ENCODE data around the gene B4GALT6.

The B4GALT6 gene

GRCh38 chr18:31680831-31681568 lies 3.4 kb downstream of the B4GALT6 start:
- no peaks in the 10 kb centered on the region for H3K27me3 ChIP-seq (ENCODE audit: insufficient read depth, low read depth, severe bottlenecking)
- no peak for DNase-seq
- H3K4me3 ChIP-seq (ENCODE audit: low read depth, low read length), result no peak overlapping the region
- TF ChIP-seq CTCF (IDR thresholded peaks at IDR 0.05; ENCODE audit: low read depth, low read length), result peak; percentile 36; the same call in 1 of the 2 replicates
- H3K9me3 ChIP-seq (ENCODE audit: severe bottlenecking), result no peaks in the 10 kb centered on the region
- no peaks in the 10 kb centered on the region for H3K36me3 ChIP-seq
- H3K27ac ChIP-seq, result no peak overlapping the region

- H3K27me3 ChIP-seq (ENCODE audit: insufficient read depth, low read depth, severe bottlenecking), result no peaks in the 10 kb centered on the region
- no peak overlapping the region for H3K4me3 ChIP-seq (ENCODE audit: low read depth, low read length)
- DNase-seq, result no peak
- no peaks in the 10 kb centered on the region for H3K9me3 ChIP-seq (ENCODE audit: severe bottlenecking)
- H3K36me3 ChIP-seq, result no peaks in the 10 kb centered on the region
- H3K27ac ChIP-seq, result no peak overlapping the region
- no peak for TF ChIP-seq CTCF (IDR thresholded peaks at IDR 0.05; ENCODE audit: low read depth, low read length)
Observed at GRCh38 chr18:31680433-31680811, 4.0 kb downstream of the B4GALT6 start.

GRCh38 chr18:31679791-31680432 lies 4.5 kb downstream of the B4GALT6 start:
- Histone ChIP-seq H3K9me3 (ENCODE audit: severe bottlenecking) (no peaks in the 10 kb centered on the region), H3K27me3 (ENCODE audit: insufficient read depth, low read depth, severe bottlenecking) (no peaks in the 10 kb centered on the region), H3K27ac (no peak overlapping the region), H3K36me3 (no peaks in the 10 kb centered on the region), H3K4me3 (ENCODE audit: low read depth, low read length) (no peak overlapping the region)
- DNase-seq, result no peak
- TF ChIP-seq CTCF (IDR thresholded peaks at IDR 0.05; ENCODE audit: low read depth, low read length), result no peak

- TF ChIP-seq CTCF (IDR thresholded peaks at IDR 0.05; ENCODE audit: low read depth, low read length), result no peak
- Histone ChIP-seq H3K4me3 (ENCODE audit: low read depth, low read length) (no peak overlapping the region), H3K9me3 (ENCODE audit: severe bottlenecking) (no peaks in the 10 kb centered on the region), H3K36me3 (no peaks in the 10 kb centered on the region), H3K27ac (no peak overlapping the region), H3K27me3 (ENCODE audit: insufficient read depth, low read depth, severe bottlenecking) (no peaks in the 10 kb centered on the region)
- no peak for DNase-seq
Observed at GRCh38 chr18:31679133-31679742, 5.1 kb downstream of the B4GALT6 start.

- DNase-seq, result no peak
- Histone ChIP-seq H3K9me3 (ENCODE audit: severe bottlenecking) (no peaks in the 10 kb centered on the region), H3K36me3 (no peaks in the 10 kb centered on the region), H3K27me3 (ENCODE audit: insufficient read depth, low read depth, severe bottlenecking) (no peaks in the 10 kb centered on the region), H3K4me3 (ENCODE audit: low read depth, low read length) (no peak overlapping the region), H3K27ac (no peak overlapping the region)
- no peak for TF ChIP-seq CTCF (IDR thresholded peaks at IDR 0.05; ENCODE audit: low read depth, low read length)
Observed at GRCh38 chr18:31678425-31678824, 6.0 kb downstream of the B4GALT6 start.
